GM10266 (cell line): ENCODE data around the gene WDR49.

ENCODE experiments used
- DNase-seq: peaks from one replicate; pipeline ENCODE4 v3.0.0; 2012; ENCODE audit errors: extremely low spot score
- TF ChIP-seq, protein P1 (sequence below): IDR thresholded peaks from 2 replicates; pipeline ENCODE4 v1.5.1; 2012; ENCODE audit warnings: mild to moderate bottlenecking, low read depth; ENCODE audit not compliant: control insufficient read depth, insufficient read depth; ENCODE audit errors: missing control alignments

WDR49 gene

DNA sequence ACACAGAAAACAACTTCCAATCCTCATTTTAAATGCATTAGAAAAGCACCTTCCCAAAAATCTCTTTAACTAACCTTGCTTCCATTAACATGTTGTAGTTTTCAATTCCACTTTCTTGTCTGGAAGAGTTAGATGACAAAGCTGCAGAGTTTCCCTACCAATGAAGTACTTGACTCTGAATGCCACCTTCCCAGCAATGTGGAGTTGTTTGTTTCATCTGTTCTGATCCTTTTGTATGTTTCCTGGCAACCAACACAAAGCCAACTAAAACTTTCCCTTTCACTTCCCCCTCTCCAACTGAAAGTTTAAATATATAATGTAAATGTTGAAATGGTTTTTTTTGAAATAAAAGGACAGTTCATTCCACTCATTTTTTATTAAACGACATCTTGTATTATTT is at the start of gene WDR49:
TSS of gene WDR49 (minus strand) at position 183 of the 400 bp plus-strand sequence. CDS start 517 bp downstream, outside the sequence.
- DNase-seq: peak; percentile 15
- TF ChIP-seq, protein P1, sequence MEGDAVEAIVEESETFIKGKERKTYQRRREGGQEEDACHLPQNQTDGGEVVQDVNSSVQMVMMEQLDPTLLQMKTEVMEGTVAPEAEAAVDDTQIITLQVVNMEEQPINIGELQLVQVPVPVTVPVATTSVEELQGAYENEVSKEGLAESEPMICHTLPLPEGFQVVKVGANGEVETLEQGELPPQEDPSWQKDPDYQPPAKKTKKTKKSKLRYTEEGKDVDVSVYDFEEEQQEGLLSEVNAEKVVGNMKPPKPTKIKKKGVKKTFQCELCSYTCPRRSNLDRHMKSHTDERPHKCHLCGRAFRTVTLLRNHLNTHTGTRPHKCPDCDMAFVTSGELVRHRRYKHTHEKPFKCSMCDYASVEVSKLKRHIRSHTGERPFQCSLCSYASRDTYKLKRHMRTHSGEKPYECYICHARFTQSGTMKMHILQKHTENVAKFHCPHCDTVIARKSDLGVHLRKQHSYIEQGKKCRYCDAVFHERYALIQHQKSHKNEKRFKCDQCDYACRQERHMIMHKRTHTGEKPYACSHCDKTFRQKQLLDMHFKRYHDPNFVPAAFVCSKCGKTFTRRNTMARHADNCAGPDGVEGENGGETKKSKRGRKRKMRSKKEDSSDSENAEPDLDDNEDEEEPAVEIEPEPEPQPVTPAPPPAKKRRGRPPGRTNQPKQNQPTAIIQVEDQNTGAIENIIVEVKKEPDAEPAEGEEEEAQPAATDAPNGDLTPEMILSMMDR: no peak

DNA sequence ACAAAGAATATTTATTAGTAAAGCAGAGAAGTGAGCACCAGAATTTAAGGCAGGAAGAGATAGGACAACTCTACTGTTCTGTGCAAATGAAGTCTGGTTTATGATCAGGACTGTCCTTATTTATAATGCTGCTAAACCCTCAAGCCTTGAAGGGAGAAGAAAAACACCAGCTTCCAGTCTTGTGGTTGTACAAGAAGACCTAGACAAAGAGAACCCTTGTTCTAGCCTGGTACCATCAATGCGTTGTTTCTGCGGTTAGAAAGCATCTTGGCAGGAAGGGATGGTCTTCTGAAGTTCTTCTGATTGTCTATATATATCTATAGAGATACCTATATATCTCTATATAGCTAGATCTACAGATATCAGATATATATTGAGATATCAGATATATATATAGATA is 47.2 kb upstream of the WDR49 start:
- DNase-seq: no peak
- TF ChIP-seq, protein P1: no peak

DNA sequence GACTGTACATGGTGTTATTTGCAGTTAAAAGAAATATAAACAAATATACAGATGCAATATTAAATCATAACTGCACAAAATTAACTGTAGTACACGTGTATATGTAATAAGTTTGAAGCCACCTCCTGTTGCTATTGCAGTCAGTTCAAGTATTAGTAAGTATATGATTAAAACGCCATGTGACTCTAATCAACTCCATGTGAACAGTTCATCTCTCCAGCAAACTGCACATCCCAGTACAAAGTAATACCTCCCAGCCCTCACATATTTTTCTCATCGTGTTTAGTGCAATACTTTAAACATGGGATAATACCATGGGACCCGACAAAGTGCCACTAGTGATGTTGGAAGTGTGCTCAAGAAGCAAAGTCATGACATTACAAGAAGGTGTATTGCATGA is 46.3 kb upstream of the WDR49 start:
- TF ChIP-seq, protein P1: no peak
- no peak for DNase-seq

DNA sequence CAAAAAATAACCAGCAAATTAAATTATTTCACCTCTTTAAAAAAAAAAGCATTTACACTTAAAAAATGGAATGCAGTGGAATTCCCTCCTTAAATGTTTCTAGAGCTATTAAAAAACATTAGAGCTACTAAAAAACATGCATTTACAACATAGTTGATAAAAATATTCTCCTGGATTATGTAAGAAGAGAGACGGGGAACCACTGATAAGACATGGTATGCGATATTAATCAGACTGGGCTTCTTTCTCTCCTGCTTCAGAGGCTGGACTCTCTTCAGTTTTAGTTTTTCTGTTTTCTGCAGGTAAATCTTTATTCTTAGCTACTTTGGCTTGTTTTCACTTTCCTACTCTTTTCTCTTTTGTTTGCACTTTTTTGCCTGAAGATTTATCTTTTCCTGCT is 40.4 kb upstream of the WDR49 start:
- TF ChIP-seq, protein P1: no peak
- DNase-seq: no peak

DNA sequence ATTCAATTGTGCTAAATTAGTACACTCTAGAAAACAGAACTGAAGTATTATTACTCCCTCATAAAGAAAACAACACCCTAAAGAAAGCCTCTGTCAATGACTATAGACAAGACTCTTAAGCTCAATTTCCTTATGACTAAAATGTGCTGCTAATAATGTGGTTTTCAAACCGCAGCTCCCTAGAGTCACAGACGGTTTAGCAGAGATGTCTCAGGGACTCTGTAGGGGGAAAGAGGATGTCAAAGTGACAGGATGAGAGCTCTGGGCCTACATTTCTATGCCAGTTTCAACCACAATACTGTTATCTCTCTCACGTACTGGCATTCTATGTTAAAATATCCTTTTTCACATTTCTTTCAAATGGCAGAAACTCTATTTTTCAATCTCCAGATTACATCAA is 37.6 kb upstream of the WDR49 start:
- TF ChIP-seq, protein P1: no peak
- DNase-seq: peak; percentile 66

DNA sequence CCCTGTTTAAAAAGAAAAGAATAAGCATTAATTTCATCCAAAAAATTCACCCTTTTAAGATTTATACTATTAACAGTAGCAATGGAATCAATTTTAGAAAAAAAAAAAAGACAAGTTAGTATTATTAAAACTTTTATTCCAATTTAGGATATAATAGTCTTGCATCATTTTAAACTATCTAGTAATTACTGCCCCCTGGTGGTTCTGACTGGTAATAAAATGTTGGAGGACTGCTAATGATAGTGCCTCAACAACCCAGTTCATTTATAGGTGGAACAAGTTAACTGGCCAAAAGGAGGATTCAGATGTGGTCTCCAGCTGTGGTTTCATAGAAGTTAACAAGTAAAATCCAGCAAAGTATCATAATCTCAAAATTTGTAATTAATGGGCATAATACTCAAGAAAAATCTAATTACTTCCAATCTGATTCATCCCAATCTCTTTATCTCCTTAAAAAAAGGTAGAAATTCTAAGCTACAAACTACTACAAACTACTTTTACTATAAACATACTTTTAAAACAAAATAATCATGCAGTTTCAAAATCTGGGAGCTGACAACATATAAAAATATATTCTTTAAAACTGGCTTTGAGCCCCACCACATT is 30.7 kb upstream of the WDR49 start:
- TF ChIP-seq, protein P1: peak; percentile 76

DNA sequence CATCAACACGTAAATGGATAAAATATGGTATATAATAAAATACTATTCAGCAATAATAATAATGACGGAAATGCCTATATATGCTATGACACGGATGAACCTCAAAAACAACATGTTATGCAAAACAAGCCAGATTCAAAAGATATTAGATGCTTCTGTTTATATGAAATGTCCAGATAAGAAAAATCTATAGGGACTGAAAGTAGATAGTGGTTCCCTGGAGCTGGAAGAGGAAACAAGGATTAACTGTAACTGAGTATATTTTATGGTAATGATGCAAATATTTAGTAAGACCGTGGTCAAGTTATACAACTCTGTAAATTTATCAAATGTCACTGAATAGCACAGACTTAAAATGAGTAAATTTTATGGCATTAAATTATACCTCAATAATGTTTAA is 25.8 kb upstream of the WDR49 start:
- no peak for DNase-seq
- TF ChIP-seq, protein P1: no peak

More for the DNA sequence above, 30.7 kb upstream of the WDR49 start:
- DNase-seq: peak; percentile 51
